ENCODE measurements around the gene RBAK. TPM values are rescaled to one million over a fixed set of nuclear protein-coding genes. Genes with fewer than 3 reads are reported as not detected.
"Not testable (repeated sequence)": the region's sequence is repeated elsewhere in the genome, so short reads cannot be mapped to it uniquely, and the experiment has no call there.

RBAK gene
- total RNA-seq, 2 donors from 2014 or later, result 18.5 to 18.8 TPM

- Mint-ChIP-seq H3K4me3 (no peak overlapping the region), H3K9me3 (peaks cover 26% of the 10 kb centered on the region), H3K36me3 (ENCODE audit: low read depth) (peaks cover 22% of the 10 kb centered on the region), H3K27ac (no peak overlapping the region), H3K27me3 (ENCODE audit: insufficient read depth) (peaks cover 45% of the 10 kb centered on the region), H3K4me1 (peaks cover 4% of the 10 kb centered on the region)
- peaks cover 3% of the 10 kb centered on the region for H3K36me3 ChIP-seq (ENCODE audit: control insufficient read depth, insufficient read depth, low read length)
- peaks cover under 1% of the 10 kb centered on the region for H3K9me3 ChIP-seq (ENCODE audit: control insufficient read depth, low read length)
- WGBS, 2 experiments (ENCODE audit: insufficient coverage in 1 of 2, insufficient read length in 1 of 2), result 70% methylated on average over 2 of the region's 2 CpGs; no CpG with 5 or more reads in 1 of the 2 experiments
- no peak overlapping the region for H3K9ac ChIP-seq (ENCODE audit: extremely low read depth, low read length, poor library complexity, severe bottlenecking)
- no peaks in the 10 kb centered on the region for H3K4me1 ChIP-seq (ENCODE audit: control insufficient read depth, insufficient read depth, low read length)
- TF ChIP-seq CTCF (conservative IDR thresholded peaks at IDR 0.05), result no peak
- no peak overlapping the region for H3K27ac ChIP-seq (ENCODE audit: low read depth, low read length)
- no peaks in the 10 kb centered on the region for H3K27me3 ChIP-seq (ENCODE audit: control insufficient read depth, insufficient read depth, low read length, poor library complexity, severe bottlenecking)
- no peak overlapping the region for H3K4me3 ChIP-seq (ENCODE audit: low read length)
- DNase-seq, result no peak
These were observed 2.0 kb upstream of the RBAK start for GRCh38 chr7:5043661-5044060.

- Histone ChIP-seq H3K9me3 (ENCODE audit: control insufficient read depth, low read length) (peaks cover 27% of the 10 kb centered on the region), H3K4me3 (ENCODE audit: low read length) (peak overlapping the region; percentile 84), H3K36me3 (ENCODE audit: control insufficient read depth, insufficient read depth, low read length) (peaks cover 30% of the 10 kb centered on the region), H3K9ac (ENCODE audit: extremely low read depth, low read length, poor library complexity, severe bottlenecking) (peak overlapping the region; percentile 79)
- WGBS, 2 experiments (ENCODE audit: insufficient coverage in 1 of 2, insufficient read length in 1 of 2), result 4% methylated on average over 20 of the region's 20 CpGs; no CpG with 5 or more reads in 1 of the 2 experiments
- Mint-ChIP-seq H3K9me3 (peaks cover 49% of the 10 kb centered on the region), H3K36me3 (ENCODE audit: low read depth) (peaks cover 47% of the 10 kb centered on the region), H3K27ac (peak overlapping the region; percentile 83), H3K27me3 (ENCODE audit: insufficient read depth) (peaks cover 24% of the 10 kb centered on the region), H3K4me3 (peak overlapping the region; percentile 85)
- not testable (repeated sequence) for H3K4me1 ChIP-seq (ENCODE audit: control insufficient read depth, insufficient read depth, low read length); H3K27ac ChIP-seq (ENCODE audit: low read depth, low read length); H3K4me1 Mint-ChIP-seq; DNase-seq; H3K27me3 ChIP-seq (ENCODE audit: control insufficient read depth, insufficient read depth, low read length, poor library complexity, severe bottlenecking)
These were observed 705 bp downstream of the RBAK start for GRCh38 chr7:5046397-5046732.

- H3K4me3 Mint-ChIP-seq, result peak overlapping the region; percentile 85
- H3K9ac ChIP-seq (ENCODE audit: extremely low read depth, low read length, poor library complexity, severe bottlenecking); H3K4me1 ChIP-seq (ENCODE audit: control insufficient read depth, insufficient read depth, low read length); H3K27ac Mint-ChIP-seq; H3K4me1 Mint-ChIP-seq; DNase-seq; H3K27me3 ChIP-seq (ENCODE audit: control insufficient read depth, insufficient read depth, low read length, poor library complexity, severe bottlenecking); H3K27ac ChIP-seq (ENCODE audit: low read depth, low read length): not testable (repeated sequence)
- WGBS, 2 experiments (ENCODE audit: insufficient coverage in 1 of 2, insufficient read length in 1 of 2), result 92 to 100% methylated on average over 1 to 2 of the region's 2 CpGs
- H3K27me3 Mint-ChIP-seq (ENCODE audit: insufficient read depth), result peaks cover 21% of the 10 kb centered on the region
- H3K9me3 Mint-ChIP-seq, result peaks cover 57% of the 10 kb centered on the region
- peak overlapping the region; percentile 68 for H3K4me3 ChIP-seq (ENCODE audit: low read length)
- peaks cover 35% of the 10 kb centered on the region for H3K9me3 ChIP-seq (ENCODE audit: control insufficient read depth, low read length)
- peaks cover 37% of the 10 kb centered on the region for H3K36me3 ChIP-seq (ENCODE audit: control insufficient read depth, insufficient read depth, low read length)
- H3K36me3 Mint-ChIP-seq (ENCODE audit: low read depth), result peaks cover 55% of the 10 kb centered on the region
These were observed 1.5 kb downstream of the RBAK start for GRCh38 chr7:5047127-5047526.

- peaks cover 70% of the 10 kb centered on the region for H3K9me3 ChIP-seq (ENCODE audit: control insufficient read depth, low read length)
- 94 to 100% methylated on average over 1 to 2 of the region's 2 CpGs for WGBS, 2 experiments (ENCODE audit: insufficient coverage in 1 of 2, insufficient read length in 1 of 2)
- Mint-ChIP-seq H3K4me3 (no peak overlapping the region), H3K4me1 (no peaks in the 10 kb centered on the region), H3K27me3 (ENCODE audit: insufficient read depth) (no peaks in the 10 kb centered on the region), H3K36me3 (ENCODE audit: low read depth) (peaks cover 88% of the 10 kb centered on the region), H3K9me3 (peaks cover 73% of the 10 kb centered on the region), H3K27ac (no peak overlapping the region)
- H3K27ac ChIP-seq (ENCODE audit: low read depth, low read length), result no peak overlapping the region
- peaks cover 71% of the 10 kb centered on the region for H3K36me3 ChIP-seq (ENCODE audit: control insufficient read depth, insufficient read depth, low read length)
- no peaks in the 10 kb centered on the region for H3K27me3 ChIP-seq (ENCODE audit: control insufficient read depth, insufficient read depth, low read length, poor library complexity, severe bottlenecking)
- H3K9ac ChIP-seq (ENCODE audit: extremely low read depth, low read length, poor library complexity, severe bottlenecking), result no peak overlapping the region
- H3K4me3 ChIP-seq (ENCODE audit: low read length), result peak overlapping the region; percentile 58
- TF ChIP-seq CTCF (conservative IDR thresholded peaks at IDR 0.05), result no peak
- no peaks in the 10 kb centered on the region for H3K4me1 ChIP-seq (ENCODE audit: control insufficient read depth, insufficient read depth, low read length)
- no peak for DNase-seq
These were observed 5.0 kb downstream of the RBAK start for GRCh38 chr7:5050676-5051075.

- peaks cover 80% of the 10 kb centered on the region for H3K9me3 ChIP-seq (ENCODE audit: control insufficient read depth, low read length)
- H3K4me1 ChIP-seq (ENCODE audit: control insufficient read depth, insufficient read depth, low read length); DNase-seq; H3K9ac ChIP-seq (ENCODE audit: extremely low read depth, low read length, poor library complexity, severe bottlenecking); H3K27me3 ChIP-seq (ENCODE audit: control insufficient read depth, insufficient read depth, low read length, poor library complexity, severe bottlenecking); H3K27ac Mint-ChIP-seq; H3K27me3 Mint-ChIP-seq (ENCODE audit: insufficient read depth); H3K4me1 Mint-ChIP-seq; H3K27ac ChIP-seq (ENCODE audit: low read depth, low read length); H3K4me3 Mint-ChIP-seq: not testable (repeated sequence)
- Mint-ChIP-seq H3K9me3 (peaks cover 84% of the 10 kb centered on the region), H3K36me3 (ENCODE audit: low read depth) (peaks cover 97% of the 10 kb centered on the region)
- peak overlapping the region; percentile 54 for H3K4me3 ChIP-seq (ENCODE audit: low read length)
- peaks cover 82% of the 10 kb centered on the region for H3K36me3 ChIP-seq (ENCODE audit: control insufficient read depth, insufficient read depth, low read length)
These were observed 6.1 kb downstream of the RBAK start for GRCh38 chr7:5051731-5052130.

Data from endodermal cell (in vitro differentiated cells).